ENCODE data around the gene HPCAL1.

HPCAL1 gene

GRCh38 chr2:10425699-10426098 lies 123.0 kb downstream of the HPCAL1 start:
- no peak for DNase-seq (ENCODE audit: low spot score)

- no peak for DNase-seq (ENCODE audit: low spot score)
Measured at GRCh38 chr2:10426726-10427617, 124.3 kb downstream of the HPCAL1 start.

GRCh38 chr2:10427618-10427949 lies 124.9 kb downstream of the HPCAL1 start:
- DNase-seq (ENCODE audit: low spot score), result no peak

GRCh38 chr2:10428355-10428754 lies 125.7 kb downstream of the HPCAL1 start:
- DNase-seq (ENCODE audit: low spot score), result no peak

GRCh38 chr2:10428924-10429323 lies 126.2 kb downstream of the HPCAL1 start:
- DNase-seq (ENCODE audit: low spot score), result no peak

GRCh38 chr2:10430886-10431622 lies 128.3 kb downstream of the HPCAL1 start:
- DNase-seq (ENCODE audit: low spot score), result no peak

- no peak for DNase-seq (ENCODE audit: low spot score)
Measured at GRCh38 chr2:10431797-10432196, 129.1 kb downstream of the HPCAL1 start.

- DNase-seq (ENCODE audit: low spot score), result no peak
Measured at GRCh38 chr2:10432311-10433181, 129.8 kb downstream of the HPCAL1 start.

GRCh38 chr2:10433264-10433946 lies 130.7 kb downstream of the HPCAL1 start:
- no peak for DNase-seq (ENCODE audit: low spot score)

GRCh38 chr2:10433947-10434885 lies 131.5 kb downstream of the HPCAL1 start:
- DNase-seq (ENCODE audit: low spot score), result no peak

GRCh38 chr2:10434886-10435819 lies 132.4 kb downstream of the HPCAL1 start:
- peak; percentile 69 for DNase-seq (ENCODE audit: low spot score)

- no peak for DNase-seq (ENCODE audit: low spot score)
Measured at GRCh38 chr2:10435820-10436204, 133.1 kb downstream of the HPCAL1 start.

GRCh38 chr2:10436583-10437110 lies 133.9 kb downstream of the HPCAL1 start:
- DNase-seq (ENCODE audit: low spot score), result no peak

GRCh38 chr2:10437806-10438205 lies 135.1 kb downstream of the HPCAL1 start:
- no peak for DNase-seq (ENCODE audit: low spot score)

GRCh38 chr2:10438688-10439087 lies 136.0 kb downstream of the HPCAL1 start:
- no peak for DNase-seq (ENCODE audit: low spot score)

GRCh38 chr2:10439185-10439879 lies 136.6 kb downstream of the HPCAL1 start:
- DNase-seq (ENCODE audit: low spot score), result no peak

GRCh38 chr2:10439971-10440370 lies 137.3 kb downstream of the HPCAL1 start:
- no peak for DNase-seq (ENCODE audit: low spot score)

GRCh38 chr2:10440736-10441135 lies 138.0 kb downstream of the HPCAL1 start:
- DNase-seq (ENCODE audit: low spot score), result no peak

GRCh38 chr2:10441948-10442347 lies 139.2 kb downstream of the HPCAL1 start:
- DNase-seq (ENCODE audit: low spot score), result no peak
